Mesenteric fat pad (tissue), 1 donor: Measurements from ENCODE around the gene CCDC154. TPM values are rescaled to one million over a fixed set of nuclear protein-coding genes. Genes with fewer than 3 reads are reported as not detected.
"Not testable (repeated sequence)": the region's sequence is repeated elsewhere in the genome, so short reads cannot be mapped to it uniquely, and the experiment has no call there.

ENCODE experiments used
- DNase-seq: peaks from one replicate; pipeline ENCODE4 v3.0.0-alpha.2; 2020; ENCODE audit warnings: low spot score
- total RNA-seq: library from RNA; stranded (reverse); fragmentation: NEBNext Ultra II Directional; extraction: Animal tissue kit (Norgen Biotek cat#: 25700); gene quantifications from one replicate; pipeline ENCODE4 v1.2.1, GENCODE V29; 2021
- donor health status: DM: yes; HTN: yes; CAD: no.

Gene CCDC154
- total RNA-seq, 1 donor from 2014 or later = 0.45 TPM

- DNase-seq = peak; percentile 98
Observed at GRCh38 chr16:1474796-1475551, 30.6 kb upstream of the CCDC154 start, which contains the start of gene CLCN7. CLCN7 (minus strand) TSS chr16:1475028; CDS start chr16:1474974, 54 bp downstream.

GRCh38 chr16:1474082-1474795, 29.9 kb upstream of the CCDC154 start:
- DNase-seq = no peak

DNA sequence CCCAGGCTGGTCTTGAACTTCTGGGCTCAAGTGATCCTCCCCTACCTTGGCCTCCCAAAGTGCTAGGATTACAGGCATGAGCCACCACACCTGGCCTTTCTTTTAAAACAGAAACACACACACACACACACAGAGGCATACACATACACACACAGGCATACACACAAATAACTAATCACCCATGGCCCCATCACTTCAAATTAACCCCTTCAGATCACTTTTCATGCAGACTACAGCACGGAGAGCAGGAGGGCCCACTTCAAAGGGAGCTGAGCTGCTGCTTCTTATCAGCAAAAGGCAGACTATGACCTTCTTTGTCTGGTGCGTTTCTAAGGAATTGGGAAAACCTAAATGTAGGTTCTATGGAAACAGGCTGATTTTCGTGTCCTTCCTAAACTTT, 28.6 kb upstream of the CCDC154 start:
- no peak for DNase-seq

- no peak for DNase-seq
Observed at GRCh38 chr16:1471569-1472194, 27.3 kb upstream of the CCDC154 start.

DNA sequence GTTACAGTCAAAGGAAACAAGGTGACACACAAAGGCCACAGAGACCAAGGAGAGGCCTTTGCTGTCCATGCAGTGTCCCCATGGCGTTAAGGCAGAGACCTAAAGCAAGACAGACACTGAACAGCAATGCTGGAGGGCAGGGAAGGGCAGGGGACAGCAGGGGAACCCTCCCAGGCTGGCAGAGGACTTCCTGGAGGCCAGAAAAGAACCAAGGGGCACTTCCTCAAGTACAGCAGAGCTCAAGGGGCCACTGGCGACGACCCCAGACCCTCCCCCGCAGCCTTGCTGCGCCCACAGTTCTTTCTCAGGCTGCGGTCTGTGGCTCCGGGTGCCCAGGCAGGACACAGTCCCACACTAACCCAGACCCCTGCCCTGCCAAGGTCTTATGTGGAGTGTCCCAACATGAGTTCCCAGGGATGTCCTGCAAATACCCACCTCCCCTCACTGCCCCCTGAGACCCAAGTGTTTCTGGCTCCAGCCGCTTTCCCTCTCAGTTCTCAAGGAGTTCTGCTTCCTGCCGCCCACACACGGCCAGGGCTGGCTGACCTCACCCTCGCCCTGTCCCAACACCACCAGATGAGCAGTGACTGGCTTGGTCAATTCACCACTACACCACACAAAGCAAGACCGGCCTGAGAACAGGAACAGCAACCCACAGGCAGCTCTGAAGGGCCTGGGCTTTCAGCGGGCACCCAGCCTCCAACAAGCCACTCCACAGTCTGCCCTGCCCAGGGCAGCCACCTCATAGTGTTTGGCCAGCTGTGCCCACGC, 26.3 kb upstream of the CCDC154 start:
- DNase-seq = no peak

DNA sequence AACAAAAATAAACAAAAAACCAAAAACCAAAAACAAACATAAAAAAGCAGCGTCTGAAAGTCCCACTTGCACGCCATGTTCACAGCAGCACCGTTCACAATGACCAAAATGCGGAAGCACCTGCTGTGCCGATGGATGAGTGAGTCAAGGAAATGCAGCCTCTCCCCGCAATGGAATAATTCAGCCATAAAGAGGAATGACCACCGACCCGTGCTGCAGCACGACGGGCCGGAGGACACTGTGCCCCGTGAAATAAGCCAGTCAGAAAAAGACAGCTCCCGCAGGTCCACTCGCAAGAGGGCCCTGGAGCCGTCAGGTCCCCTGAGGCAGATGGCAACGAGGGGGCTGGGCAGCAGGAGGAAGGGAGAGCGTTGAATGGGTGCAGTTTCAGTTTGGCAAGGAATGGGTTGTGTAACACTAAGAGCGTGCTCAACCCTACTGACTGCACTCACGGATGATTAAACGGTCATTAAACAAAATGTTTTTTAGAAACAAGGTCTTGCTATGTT, 25.4 kb upstream of the CCDC154 start:
- DNase-seq = no peak

- not testable (repeated sequence) for DNase-seq
Observed at GRCh38 chr16:1469141-1469540, 24.8 kb upstream of the CCDC154 start.

DNA sequence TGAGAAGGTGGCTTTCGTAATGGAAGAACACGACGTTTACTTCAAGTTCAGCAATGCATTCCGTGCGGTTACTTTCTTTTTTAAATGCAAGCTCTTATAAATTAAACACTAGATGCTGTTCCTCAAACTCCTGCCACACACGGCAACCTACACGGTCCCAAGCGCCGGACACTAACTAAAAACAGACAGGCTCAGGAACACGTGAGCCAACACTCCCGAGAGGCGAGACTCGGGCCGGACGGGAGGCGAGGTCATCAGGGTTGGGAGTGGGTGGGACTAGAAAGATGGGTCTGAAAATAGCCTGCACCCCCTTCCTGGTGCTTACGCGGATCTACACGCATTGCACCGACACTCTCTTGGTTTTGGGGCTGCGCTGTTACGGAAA, 24.1 kb upstream of the CCDC154 start:
- DNase-seq = no peak

DNA sequence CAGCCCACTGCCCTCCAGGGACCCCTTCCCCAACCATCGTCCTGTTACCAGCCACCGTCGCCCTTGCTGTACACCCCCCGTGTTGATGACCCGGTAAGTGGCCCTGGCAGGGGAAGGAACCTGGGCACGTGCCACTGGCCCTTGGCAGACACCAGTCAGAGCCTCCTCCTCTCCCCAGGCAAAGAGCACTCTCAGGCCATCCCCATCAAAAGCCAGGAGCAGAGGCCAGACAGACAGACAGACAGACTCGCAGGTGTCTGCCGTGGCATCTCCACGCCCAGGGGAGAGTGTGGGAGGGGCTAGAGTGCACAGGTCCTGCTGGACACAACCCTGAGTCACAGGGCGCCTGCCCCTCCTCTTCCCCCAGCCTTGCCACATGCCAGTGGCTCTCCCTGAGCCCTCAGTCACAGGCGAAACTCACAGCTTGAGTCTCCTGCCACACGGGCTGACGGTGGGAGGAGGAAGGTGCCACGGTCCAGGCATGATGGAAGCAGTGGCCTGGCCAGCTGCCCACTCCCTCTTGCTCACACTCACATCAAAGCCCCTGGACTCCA, 22.7 kb upstream of the CCDC154 start:
- no peak for DNase-seq

- DNase-seq = no peak
Observed at GRCh38 chr16:1466054-1466453, 21.7 kb upstream of the CCDC154 start.

DNA sequence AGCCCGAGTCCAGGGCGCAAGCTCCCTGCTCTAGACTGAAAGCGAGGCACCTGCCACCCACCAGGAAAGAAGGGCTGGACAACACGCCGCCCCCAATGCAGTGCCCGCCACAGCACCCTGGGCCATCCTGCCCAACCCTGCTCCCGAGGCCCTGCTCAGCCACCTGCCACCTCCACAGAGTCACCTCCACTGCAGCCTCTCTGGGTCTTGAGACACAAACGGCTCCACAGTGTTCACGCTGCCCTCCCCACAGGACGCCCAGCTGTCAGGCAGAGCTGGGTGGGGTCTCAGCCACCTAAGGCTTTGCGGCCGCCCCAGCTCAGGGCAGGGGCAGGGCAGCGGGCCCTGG, 21.2 kb upstream of the CCDC154 start:
- no peak for DNase-seq

DNA sequence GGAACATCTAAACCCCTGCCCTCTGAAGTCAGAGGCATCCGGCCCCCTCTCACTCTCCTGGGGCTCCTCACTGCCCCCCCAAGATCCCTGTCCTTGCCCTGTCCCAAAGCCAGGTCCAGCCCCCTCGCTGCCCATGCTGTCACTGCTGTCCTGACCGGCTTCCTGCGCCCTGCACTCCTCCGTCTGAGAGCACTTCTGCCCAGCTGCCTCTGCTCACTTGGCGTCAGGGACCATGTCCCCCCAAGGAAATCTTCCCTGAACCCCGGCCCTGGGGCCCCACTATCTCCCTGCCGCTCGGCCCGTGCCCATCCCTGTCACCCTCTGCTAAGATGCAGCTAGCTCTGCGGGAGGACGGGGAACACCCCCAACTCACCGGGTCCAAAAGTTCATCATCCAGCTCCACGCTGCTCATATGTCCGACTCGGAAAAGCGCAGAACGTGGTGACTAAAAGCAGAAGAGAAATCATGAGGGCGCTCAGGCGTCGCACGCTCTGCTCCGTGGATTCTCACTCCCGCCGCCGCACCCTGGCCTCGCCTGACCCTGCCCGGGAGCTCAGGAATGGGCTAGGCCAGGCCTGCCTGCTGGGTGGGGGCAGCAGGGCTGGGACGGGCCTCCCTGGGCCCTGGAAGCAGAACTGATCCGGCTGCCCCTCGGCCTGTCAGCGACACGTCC, 20.7 kb upstream of the CCDC154 start:
- DNase-seq = no peak

GRCh38 chr16:1464196-1464893, 20.0 kb upstream of the CCDC154 start:
- DNase-seq = no peak

GRCh38 chr16:1461146-1461545, 16.8 kb upstream of the CCDC154 start:
- no peak for DNase-seq

- DNase-seq = no peak
Observed at GRCh38 chr16:1460602-1461138, 16.3 kb upstream of the CCDC154 start.

GRCh38 chr16:1459967-1460366, 15.6 kb upstream of the CCDC154 start:
- DNase-seq = no peak

DNA sequence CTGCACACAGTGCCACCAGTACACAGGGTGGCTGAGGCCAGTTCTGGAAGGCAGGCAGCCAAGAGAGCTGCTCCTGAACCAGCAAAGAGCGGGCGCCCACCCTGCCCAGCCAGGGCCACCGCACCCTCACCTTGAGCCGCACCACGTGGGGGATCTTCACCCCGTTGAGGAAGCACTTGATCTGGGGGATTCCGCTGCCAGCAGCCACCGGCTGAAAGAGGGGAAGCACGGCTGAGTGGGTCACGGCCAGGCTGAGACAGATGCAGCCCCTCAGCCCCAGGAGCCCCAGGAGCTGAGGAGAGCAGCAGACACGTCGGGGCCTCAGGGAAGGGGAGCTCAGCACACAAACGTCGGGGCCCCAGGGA, 14.6 kb upstream of the CCDC154 start:
- DNase-seq = no peak

DNA sequence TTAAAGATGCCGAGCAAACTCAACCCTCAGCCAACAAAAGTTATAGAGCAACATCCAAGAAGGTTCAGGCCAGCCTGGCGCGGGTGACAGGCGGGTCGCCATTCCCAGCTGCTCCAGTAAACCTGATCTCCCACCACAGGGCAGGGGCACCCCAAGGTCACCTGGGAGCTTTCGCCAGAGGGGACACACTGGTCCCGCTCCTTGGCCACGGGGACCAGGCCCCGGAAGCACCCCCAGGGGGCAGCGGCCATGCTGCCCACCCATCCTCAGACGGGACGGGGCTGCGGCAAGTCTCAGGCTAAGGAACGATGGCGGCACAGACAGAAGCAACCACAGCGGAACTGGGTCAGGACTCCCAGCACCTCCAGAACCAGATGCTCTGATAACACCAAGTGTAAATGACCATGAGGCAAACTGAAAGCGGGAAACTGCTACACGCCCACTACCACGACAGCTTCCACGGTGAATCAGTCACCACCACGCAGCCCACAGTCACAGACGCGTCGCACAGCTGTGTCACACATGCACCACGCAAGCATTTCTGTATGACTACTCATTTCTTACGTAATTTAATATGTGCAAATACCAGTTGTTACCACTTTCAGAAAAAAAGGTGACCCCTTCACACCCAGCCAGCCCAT, 14.1 kb upstream of the CCDC154 start:
- no peak for DNase-seq
